ENCODE results near the gene DRC7.

Gene DRC7

GRCh38 chr16:57759541-57760356, 65.1 kb downstream of the DRC7 start:
- no peak overlapping the region for H3K27ac ChIP-seq
- no peak for TF ChIP-seq ZFX (IDR thresholded peaks at IDR 0.05; ENCODE audit: borderline replicate concordance)
- no peak for TF ChIP-seq CTCF (IDR thresholded peaks at IDR 0.05)

GRCh38 chr16:57760357-57761160, 66.0 kb downstream of the DRC7 start:
- H3K27ac ChIP-seq, result no peak overlapping the region

GRCh38 chr16:57761301-57761700, 66.7 kb downstream of the DRC7 start:
- TF ChIP-seq ZFX (IDR thresholded peaks at IDR 0.05; ENCODE audit: borderline replicate concordance) (no peak), CTCF (IDR thresholded peaks at IDR 0.05) (no peak)
- H3K27ac ChIP-seq, result no peak overlapping the region

More at GRCh38 chr16:57760357-57761160, 66.0 kb downstream of the DRC7 start:
- TF ChIP-seq ZFX (IDR thresholded peaks at IDR 0.05; ENCODE audit: borderline replicate concordance) (no peak), CTCF (IDR thresholded peaks at IDR 0.05) (no peak)

- no peak for TF ChIP-seq CTCF (IDR thresholded peaks at IDR 0.05)
- TF ChIP-seq ZFX (IDR thresholded peaks at IDR 0.05; ENCODE audit: borderline replicate concordance), result no peak
- H3K27ac ChIP-seq, result no peak overlapping the region
Measured at GRCh38 chr16:57761957-57762356, 67.4 kb downstream of the DRC7 start.

- TF ChIP-seq CTCF (IDR thresholded peaks at IDR 0.05) (no peak), ZFX (IDR thresholded peaks at IDR 0.05; ENCODE audit: borderline replicate concordance) (no peak)
Measured at GRCh38 chr16:57762365-57763040, 67.9 kb downstream of the DRC7 start.

GRCh38 chr16:57763285-57764005, 68.8 kb downstream of the DRC7 start:
- no peak for TF ChIP-seq ZFX (IDR thresholded peaks at IDR 0.05; ENCODE audit: borderline replicate concordance)
- TF ChIP-seq CTCF (IDR thresholded peaks at IDR 0.05), result no peak
- H3K27ac ChIP-seq, result peak overlapping the region; percentile 53; the same call in 1 of the 2 replicates

More at GRCh38 chr16:57762365-57763040, 67.9 kb downstream of the DRC7 start:
- no peak overlapping the region for H3K27ac ChIP-seq

Measured in 22Rv1 (cell line).